NCI-H2227 treated with DMSO at 0.1 percent for 48 hours (cell line): ENCODE data around the gene TEAD2.
"Not testable (repeated sequence)": the region's sequence is repeated elsewhere in the genome, so short reads cannot be mapped to it uniquely, and the experiment has no call there.

Experiments
- DNase-seq: peaks from one replicate; lab custom pipeline; 2025; lab: John Stamatoyannopoulos, UW

Gene TEAD2

GRCh38 chr19:49333418-49333805 lies 28.8 kb downstream of the TEAD2 start:
- DNase-seq: no peak

- not testable (repeated sequence) for DNase-seq
Measured at GRCh38 chr19:49332691-49333417, 29.4 kb downstream of the TEAD2 start.

DNA sequence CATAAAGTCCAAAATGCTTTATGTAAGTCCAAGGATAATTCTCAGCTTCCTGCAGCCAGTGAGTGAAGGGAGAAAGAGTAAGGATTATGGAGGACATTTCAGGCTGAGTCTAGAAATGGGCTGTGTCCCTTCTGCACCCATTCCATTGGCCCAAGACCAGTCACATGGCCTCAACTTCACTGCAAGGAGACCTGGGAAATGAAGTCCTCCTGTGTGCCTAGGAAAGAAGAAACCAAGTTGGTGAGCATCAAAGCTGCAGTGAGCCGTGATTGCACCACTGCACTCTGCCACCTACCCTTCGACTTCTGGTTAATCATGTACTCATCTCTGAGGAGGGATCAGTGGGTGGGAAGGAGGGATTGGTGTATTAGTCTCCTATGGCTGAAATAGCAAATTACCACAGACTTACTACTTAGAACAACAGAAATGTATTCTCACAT lies 30.6 kb downstream of the TEAD2 start:
- peak; percentile 7 for DNase-seq

- DNase-seq: not testable (repeated sequence)
Measured at GRCh38 chr19:49331187-49331586, 31.0 kb downstream of the TEAD2 start.

DNA sequence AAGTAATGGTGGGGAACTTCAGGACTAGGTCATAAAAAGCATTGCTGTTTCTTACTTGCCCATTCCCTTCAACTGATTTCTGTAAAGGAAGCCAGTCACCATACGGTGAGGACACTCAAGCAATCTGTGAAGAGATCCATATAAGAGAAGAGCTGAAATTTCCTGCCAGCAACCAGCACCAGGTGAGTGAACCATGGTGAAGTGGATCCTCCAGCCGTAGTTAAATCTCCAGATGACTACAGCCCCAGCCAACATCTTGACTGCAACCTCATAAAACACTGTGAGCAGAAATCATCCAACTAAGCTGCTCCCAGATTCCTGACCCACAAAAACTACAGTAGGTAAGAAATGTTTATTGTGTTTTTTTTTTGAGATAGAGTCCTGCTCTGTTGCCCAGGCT lies 33.5 kb downstream of the TEAD2 start:
- no peak for DNase-seq

DNA sequence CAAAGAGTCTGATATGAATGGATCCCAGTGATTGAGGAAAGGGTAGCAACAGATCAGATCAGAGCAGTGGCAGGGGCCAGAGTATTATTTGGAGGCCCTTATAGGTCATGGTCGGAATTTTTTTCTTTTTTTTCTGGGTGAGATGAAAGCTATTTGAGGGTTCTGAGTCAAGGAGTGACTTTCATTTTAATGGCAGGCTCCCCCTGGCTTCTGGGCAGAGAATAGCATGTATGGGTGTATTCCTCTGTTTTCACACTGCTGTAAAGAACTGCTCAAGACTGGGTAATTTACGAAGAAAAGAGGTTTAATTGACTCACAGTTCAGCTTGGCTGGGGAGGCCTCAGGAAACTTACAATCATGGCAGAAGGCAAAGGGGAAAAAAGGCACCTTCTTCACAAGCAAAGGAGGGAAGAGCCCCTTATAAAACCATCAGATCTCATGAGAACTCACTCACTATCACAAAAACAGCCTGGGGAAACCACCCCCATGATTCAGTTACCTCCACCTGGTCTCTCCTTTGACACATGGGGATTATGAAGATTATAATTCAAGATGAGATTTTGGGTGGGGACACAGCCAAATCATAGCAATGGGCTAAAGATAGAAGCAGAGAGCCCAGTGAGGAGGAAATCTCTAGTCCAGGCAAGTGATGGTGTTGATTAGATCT lies 34.2 kb downstream of the TEAD2 start:
- DNase-seq: no peak

DNA sequence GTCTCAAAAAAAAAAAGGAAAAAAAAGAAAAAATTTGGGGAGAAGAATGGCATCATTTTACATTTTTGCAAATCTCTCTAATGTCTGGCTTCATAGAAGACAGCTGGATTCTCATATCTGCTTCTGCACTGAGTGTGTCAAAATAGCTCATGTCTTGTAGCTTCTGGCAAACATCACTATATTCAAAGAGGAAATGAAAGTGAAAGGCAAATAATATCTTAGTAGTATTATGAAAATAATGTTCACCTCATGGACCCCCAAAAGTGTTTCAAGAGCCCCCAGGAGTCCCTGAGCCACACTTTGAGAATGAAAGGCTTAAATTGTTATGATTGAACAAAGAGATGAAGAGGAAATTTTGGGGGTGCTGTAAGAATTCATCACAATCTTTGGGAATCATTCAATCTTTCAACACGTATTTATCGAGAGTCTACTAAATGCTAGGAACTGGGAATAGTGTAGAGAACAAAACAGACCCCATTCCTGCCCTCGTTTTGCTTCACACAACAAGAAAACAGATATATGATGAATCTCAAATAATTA lies 36.0 kb downstream of the TEAD2 start:
- no peak for DNase-seq

DNA sequence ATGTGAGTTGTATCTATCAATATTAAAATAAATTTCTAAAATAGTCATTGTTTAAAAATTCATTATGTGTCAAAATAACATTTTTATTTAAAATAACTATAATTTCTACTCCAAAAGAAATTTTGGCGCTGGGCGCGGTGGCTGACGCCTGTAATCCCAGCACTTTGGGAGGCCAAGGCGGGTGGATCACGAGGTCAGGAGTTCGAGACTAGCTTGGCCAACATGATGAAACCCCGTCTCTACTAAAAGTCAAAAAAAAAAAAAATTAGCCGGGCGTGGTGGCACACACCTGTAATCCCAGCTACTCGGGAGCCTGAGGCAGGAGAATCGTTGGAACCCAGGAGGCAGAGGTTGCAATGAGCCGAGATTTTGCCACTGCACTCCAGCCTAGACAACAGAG lies 36.5 kb downstream of the TEAD2 start:
- not testable (repeated sequence) for DNase-seq

DNA sequence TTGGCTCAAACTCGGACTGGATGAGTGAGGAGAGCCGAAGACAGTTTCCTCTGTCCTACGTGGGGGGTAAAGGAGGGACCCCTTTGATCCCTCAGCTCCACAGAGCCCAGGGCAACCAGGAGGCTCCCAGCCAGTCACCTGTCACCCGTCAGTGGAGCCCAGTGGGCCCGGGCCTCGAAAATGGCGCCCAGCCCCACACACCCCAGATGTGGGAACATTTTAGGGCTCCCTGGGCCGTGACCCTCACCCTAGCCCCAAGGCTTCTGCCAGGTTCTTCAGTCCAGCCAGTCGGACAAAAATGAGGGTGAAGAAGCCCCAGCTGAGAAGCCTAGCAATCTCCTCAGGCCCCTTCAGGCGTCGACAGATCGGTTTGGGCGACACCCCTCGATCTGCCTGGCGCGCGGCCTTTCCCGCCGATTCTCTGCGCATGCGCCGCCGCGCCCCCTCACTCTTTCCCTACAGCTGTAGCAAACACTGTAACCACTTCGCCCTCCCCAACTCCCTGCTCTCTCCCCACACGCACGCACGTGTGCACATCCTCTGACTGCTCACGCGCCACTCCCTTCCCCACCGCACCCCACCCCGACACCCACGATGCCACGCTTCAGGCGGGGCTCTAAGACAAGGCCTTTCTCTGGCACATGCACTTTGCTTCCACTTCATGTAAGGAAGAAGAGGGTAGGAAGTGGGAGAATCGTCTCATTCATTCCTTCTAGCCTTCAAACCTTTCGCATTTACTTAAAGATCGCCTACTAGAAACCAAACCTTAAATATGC lies 37.2 kb downstream of the TEAD2 start, which contains the start of gene SLC6A16:
Gene SLC6A16, minus strand, starts transcription at position 391 of the 776 bp plus-strand sequence. CDS start 13,844 bp downstream, outside the sequence.
- DNase-seq: no peak

DNA sequence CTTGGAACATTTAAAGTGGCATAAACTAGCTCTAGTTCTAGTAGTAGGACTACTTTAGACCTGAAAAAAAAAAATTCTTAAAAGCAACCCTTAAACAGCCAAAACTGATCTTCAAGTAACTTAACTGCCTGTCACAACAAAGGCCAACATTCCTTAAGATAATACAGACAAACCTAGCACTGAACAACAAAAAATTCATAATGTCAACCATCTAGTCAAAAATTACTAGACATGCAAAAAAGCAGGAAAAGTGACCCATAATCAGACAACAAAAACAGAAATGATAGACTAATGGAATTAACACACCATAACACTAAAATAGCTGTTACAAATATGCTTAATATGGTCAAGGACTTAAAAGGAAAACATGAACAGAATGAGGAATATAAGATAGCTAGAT lies 43.9 kb downstream of the TEAD2 start:
- no peak for DNase-seq

GRCh38 chr19:49316284-49316683 lies 45.9 kb downstream of the TEAD2 start:
- DNase-seq: no peak

DNA sequence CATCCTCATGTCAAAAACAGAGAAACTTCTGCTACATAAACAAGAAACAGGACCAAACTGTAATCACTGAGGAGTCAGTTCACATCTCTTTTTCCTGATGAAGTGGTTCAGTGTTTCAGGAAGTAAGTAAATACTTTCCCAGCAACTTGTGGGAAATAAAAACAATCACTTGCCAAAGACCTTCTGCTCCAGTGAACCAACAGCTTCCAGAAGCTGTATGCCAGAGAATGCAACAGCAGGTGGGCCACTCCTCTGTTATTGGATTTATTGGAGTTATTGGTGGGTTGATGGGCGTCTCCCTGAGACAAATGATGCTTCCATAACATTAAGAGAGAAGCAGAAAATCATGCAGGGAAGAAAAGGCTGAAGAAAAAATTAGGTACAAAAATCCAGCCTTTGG lies 47.1 kb downstream of the TEAD2 start:
- no peak for DNase-seq

DNA sequence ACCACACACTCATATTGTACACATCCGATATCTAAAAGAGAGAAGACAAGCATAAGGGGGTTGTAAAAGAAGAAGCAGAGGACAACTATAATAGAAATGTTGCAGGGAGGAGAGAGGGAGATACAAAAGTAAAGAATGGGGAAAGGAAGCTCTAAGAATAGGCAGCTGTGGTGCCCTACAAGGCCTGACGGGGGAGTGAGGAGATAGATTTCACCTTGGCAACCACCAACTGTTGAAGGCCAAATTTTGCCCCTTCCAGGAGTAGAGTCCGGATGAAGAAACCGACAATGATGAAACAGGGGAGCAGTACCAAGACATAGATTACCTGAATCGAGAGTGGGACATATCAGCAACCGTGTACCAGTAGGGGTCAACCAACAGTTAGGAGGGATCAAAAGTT lies 53.1 kb downstream of the TEAD2 start:
- DNase-seq: no peak

GRCh38 chr19:49306734-49307133 lies 55.5 kb downstream of the TEAD2 start:
- DNase-seq: not testable (repeated sequence)

DNA sequence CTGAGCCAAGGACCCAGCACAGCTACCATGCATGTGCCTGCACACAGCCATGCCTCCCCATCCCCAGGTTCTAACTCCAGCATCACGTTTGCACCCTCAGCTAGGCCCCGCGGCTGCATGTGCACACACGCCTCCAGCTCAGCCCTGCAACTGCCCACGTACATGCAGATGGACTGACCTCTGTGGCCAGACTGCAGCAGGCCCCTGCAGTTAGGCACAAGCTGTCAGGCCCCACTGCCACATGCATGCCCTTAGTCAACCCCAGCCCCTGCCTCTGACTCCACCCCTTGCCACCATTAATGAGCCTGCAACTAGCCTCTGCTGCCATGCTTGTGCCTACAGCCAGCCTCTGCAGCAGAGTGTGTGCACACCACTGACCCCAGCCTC lies 60.4 kb downstream of the TEAD2 start:
- DNase-seq: no peak

DNA sequence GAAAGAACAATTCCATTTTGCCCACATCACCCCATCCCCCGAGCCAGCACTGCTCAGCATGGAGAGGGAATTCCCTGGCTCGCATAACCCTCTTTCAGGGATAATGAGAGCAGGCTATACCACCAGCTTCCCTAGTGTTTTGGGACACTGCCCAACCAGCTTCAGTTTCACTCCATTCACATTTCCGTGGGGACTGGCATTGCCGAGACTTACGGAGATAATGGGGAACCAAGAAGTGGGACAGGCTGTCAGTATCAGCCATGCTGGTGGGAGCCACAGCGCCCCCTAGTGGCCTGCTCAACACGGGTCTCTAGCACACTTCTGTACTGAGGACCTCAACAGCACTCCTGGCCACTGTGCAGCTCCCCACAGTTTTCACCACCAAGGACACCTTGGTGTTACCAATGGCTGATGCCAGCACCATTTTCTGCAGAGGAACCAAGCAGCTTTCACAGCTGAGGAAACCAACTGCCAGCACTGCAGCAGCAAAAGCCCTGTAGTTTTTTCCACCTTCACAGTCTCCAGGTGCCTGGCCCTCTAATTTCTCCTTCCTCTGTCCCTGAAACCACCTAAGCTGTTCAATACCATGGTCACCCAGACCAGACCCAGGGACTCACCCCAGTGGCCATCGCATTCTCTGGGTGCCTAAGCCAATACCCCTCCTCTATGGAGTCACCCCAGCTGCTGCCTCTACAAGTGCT lies 60.9 kb downstream of the TEAD2 start:
- peak; percentile 50 for DNase-seq

GRCh38 chr19:49298653-49299052 lies 63.6 kb downstream of the TEAD2 start:
- not testable (repeated sequence) for DNase-seq

- DNase-seq: no peak
Measured at GRCh38 chr19:49297403-49297802, 64.8 kb downstream of the TEAD2 start.

DNA sequence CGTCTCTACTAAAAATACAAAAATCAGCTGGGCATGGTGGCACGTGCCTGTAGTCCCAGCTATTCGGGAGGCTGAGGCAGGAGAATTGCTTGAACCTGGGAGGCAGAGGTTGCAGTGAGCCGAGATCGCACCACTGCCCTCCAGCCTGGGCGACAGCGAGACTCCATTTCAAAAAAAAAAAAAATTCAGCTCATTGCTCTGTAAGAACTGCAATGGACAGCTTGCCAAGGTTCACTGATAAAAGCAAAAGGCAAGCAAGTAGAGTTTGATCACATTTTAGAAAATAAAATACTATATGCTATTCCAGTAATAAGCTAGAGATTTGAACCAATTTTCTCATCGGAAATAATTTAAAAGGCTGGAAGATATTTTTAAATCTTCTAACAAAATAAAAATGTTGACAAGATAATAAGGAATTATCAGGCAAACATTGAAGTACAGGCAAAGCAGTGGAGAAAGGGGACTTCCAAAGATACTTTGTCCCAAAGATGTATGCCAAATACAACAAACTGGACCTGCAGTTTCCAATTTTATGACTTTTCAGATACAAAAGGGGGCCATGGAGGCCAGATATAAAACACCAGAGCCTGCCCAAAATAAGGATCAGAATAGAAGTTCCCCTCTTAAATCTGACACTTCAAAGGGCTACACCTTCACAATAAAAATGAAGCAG lies 66.9 kb downstream of the TEAD2 start:
- no peak for DNase-seq

- DNase-seq: no peak
Measured at GRCh38 chr19:49294401-49294800, 67.8 kb downstream of the TEAD2 start.
